ENCODE data around the gene LUM. TPM values are rescaled to one million over a fixed set of nuclear protein-coding genes. Genes with fewer than 3 reads are reported as not detected.

LUM gene
- total RNA-seq, 1 donor from 2014 or later: 0.67 TPM

GRCh38 chr12:91098941-91099340 lies 12.4 kb downstream of the LUM start:
- peak; percentile 90 for DNase-seq (ENCODE audit: low read depth)
- no peak for TF ChIP-seq CTCF (IDR thresholded peaks at IDR 0.05; ENCODE audit: insufficient read depth, low read length, poor library complexity, severe bottlenecking)
- Histone ChIP-seq H3K36me3 (ENCODE audit: control insufficient read depth, insufficient read depth, low read length) (no peaks in the 10 kb centered on the region), H3K27me3 (ENCODE audit: control insufficient read depth, insufficient read depth, low read length) (no peaks in the 10 kb centered on the region), H3K4me3 (ENCODE audit: low read depth, low read length) (no peak overlapping the region)

DNA sequence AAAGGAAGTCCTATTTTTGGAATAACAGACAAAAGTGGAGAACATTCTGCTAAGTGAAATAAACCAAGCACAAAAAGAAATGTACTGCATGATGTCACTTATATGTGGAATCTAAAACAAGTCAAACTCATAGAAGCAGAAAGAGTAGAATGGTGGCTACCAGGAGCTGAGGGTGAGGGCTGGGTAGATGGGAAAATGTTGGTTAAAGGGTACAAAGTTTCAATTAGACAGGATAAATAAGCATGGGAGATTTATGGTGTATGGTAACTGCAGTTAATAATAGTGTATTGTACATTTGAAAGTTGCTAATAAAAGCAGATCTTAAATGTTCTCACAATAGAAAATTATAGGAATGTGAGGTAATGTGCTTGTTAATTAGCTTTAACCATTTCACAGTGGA lies 12.8 kb downstream of the LUM start:
- Histone ChIP-seq H3K27me3 (ENCODE audit: control insufficient read depth, insufficient read depth, low read length) (no peaks in the 10 kb centered on the region), H3K4me3 (ENCODE audit: low read depth, low read length) (no peak overlapping the region), H3K36me3 (ENCODE audit: control insufficient read depth, insufficient read depth, low read length) (no peaks in the 10 kb centered on the region)
- TF ChIP-seq CTCF (IDR thresholded peaks at IDR 0.05; ENCODE audit: insufficient read depth, low read length, poor library complexity, severe bottlenecking): no peak
- DNase-seq (ENCODE audit: low read depth): no peak

GRCh38 chr12:91094957-91095356 lies 16.3 kb downstream of the LUM start:
- TF ChIP-seq CTCF (IDR thresholded peaks at IDR 0.05; ENCODE audit: insufficient read depth, low read length, poor library complexity, severe bottlenecking): no peak
- Histone ChIP-seq H3K36me3 (ENCODE audit: control insufficient read depth, insufficient read depth, low read length) (no peaks in the 10 kb centered on the region), H3K4me3 (ENCODE audit: low read depth, low read length) (no peak overlapping the region), H3K27me3 (ENCODE audit: control insufficient read depth, insufficient read depth, low read length) (no peaks in the 10 kb centered on the region)
- no peak for DNase-seq (ENCODE audit: low read depth)

DNA sequence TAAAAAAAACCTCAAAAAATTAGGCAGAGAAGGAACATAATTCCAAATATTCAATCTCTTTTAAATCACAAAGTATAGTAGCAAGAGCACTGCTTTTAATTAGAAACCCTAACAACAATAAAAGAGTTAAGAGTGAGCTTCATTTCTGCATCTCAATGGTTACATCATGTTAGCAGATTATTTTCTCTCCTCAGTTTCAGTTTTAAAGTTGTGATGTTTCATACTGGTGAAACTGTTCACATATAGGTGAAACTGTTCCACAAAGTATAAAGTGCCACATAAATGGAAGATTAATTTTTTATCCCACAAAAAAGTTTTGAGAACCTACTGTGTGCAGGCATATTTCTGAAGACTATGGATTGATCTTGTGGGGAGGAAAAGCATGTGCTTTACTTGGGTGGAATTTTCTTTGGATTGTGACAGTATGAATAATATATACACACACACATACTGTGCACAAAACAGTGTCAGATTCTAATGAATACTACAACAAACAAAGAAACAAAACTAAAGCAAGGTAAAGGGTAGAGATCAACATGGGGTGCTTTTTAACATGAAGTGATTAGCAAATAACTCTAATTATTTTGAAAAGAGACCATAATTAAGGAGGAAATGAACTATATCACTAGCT lies 17.1 kb downstream of the LUM start:
- TF ChIP-seq CTCF (IDR thresholded peaks at IDR 0.05; ENCODE audit: insufficient read depth, low read length, poor library complexity, severe bottlenecking): no peak
- no peak for DNase-seq (ENCODE audit: low read depth)
- H3K27me3 ChIP-seq (ENCODE audit: control insufficient read depth, insufficient read depth, low read length): no peaks in the 10 kb centered on the region
- no peaks in the 10 kb centered on the region for H3K36me3 ChIP-seq (ENCODE audit: control insufficient read depth, insufficient read depth, low read length)
- no peak overlapping the region for H3K4me3 ChIP-seq (ENCODE audit: low read depth, low read length)

GRCh38 chr12:91093341-91093740 lies 18.0 kb downstream of the LUM start:
- no peak overlapping the region for H3K4me3 ChIP-seq (ENCODE audit: low read depth, low read length)
- TF ChIP-seq CTCF (IDR thresholded peaks at IDR 0.05; ENCODE audit: insufficient read depth, low read length, poor library complexity, severe bottlenecking): no peak
- H3K27me3 ChIP-seq (ENCODE audit: control insufficient read depth, insufficient read depth, low read length): no peaks in the 10 kb centered on the region
- DNase-seq (ENCODE audit: low read depth): no peak
- no peaks in the 10 kb centered on the region for H3K36me3 ChIP-seq (ENCODE audit: control insufficient read depth, insufficient read depth, low read length)
